Trophoblast cell (in vitro differentiated cells and primary cell): ENCODE data around the gene HOXB3.
A peak's percentile ranks its signal among the peaks of the same experiment; 100 is the strongest.

ENCODE experiments used
- DNase-seq, 2 donors: peaks; one replicate each; pipeline ENCODE4 v3.0.0-alpha.2; 2016
- H2AFZ ChIP-seq: 2 replicates; pipeline ENCODE4 v1.6.1; 2013; ENCODE audit warnings: low read length, moderate library complexity, mild to moderate bottlenecking; ENCODE audit not compliant: insufficient read depth, poor library complexity
- H2AK5ac ChIP-seq: 2 replicates; pipeline ENCODE4 v1.6.1; 2013; ENCODE audit warnings: mild to moderate bottlenecking, low read length
- H2BK120ac ChIP-seq: 2 replicates; pipeline ENCODE4 v1.6.1; 2013; ENCODE audit warnings: low read length, mild to moderate bottlenecking, moderate library complexity; ENCODE audit not compliant: insufficient read depth, poor library complexity
- H2BK12ac ChIP-seq: 2 replicates; pipeline ENCODE4 v1.6.1; 2013; ENCODE audit warnings: mild to moderate bottlenecking, low read length, moderate library complexity
- H2BK5ac ChIP-seq: 2 replicates; pipeline ENCODE4 v1.6.1; 2013; ENCODE audit warnings: low read length, low read depth, moderate library complexity, mild to moderate bottlenecking; ENCODE audit not compliant: poor library complexity
- H3K14ac ChIP-seq: 2 replicates; pipeline ENCODE4 v1.6.1; 2013; ENCODE audit warnings: mild to moderate bottlenecking, low read length
- H3K18ac ChIP-seq: 2 replicates; pipeline ENCODE4 v1.6.1; 2013; ENCODE audit warnings: mild to moderate bottlenecking, low read length
- H3K23ac ChIP-seq: 2 replicates; pipeline ENCODE4 v1.6.1; 2013; ENCODE audit warnings: low read length
- H3K27ac ChIP-seq: 2 replicates; pipeline ENCODE4 v1.5.1; 2013; ENCODE audit warnings: low read depth, mild to moderate bottlenecking, inconsistent platforms, low read length, moderate library complexity
- H3K27me3 ChIP-seq: 2 replicates; pipeline ENCODE4 v1.6.1; 2013; ENCODE audit warnings: inconsistent platforms, mild to moderate bottlenecking, low read length, moderate library complexity; ENCODE audit not compliant: insufficient read depth
- H3K36me3 ChIP-seq, 2 experiments: 1 replicate in 1 of 2; 2 replicates in 1 of 2; pipeline ENCODE4 v1.6.1; 2013; ENCODE audit warnings: low read length in 2 of 2, mild to moderate bottlenecking in 2 of 2, moderate library complexity in 1 of 2; ENCODE audit not compliant: insufficient read depth in 2 of 2, control insufficient read depth in 1 of 2
- H3K4ac ChIP-seq: 2 replicates; pipeline ENCODE4 v1.6.1; 2013; ENCODE audit warnings: low read depth, mild to moderate bottlenecking, low read length, moderate library complexity
- H3K4me1 ChIP-seq, 2 experiments: 1 replicate in 1 of 2; 2 replicates in 1 of 2; pipeline ENCODE4 v1.6.1; 2013; ENCODE audit warnings: low read length in 2 of 2, mild to moderate bottlenecking in 2 of 2, moderate library complexity in 1 of 2; ENCODE audit not compliant: insufficient read depth in 2 of 2, control insufficient read depth in 1 of 2
- H3K4me2 ChIP-seq: 2 replicates; pipeline ENCODE4 v1.6.1; 2013; ENCODE audit warnings: inconsistent platforms, mild to moderate bottlenecking, low read length, moderate library complexity
- H3K4me3 ChIP-seq: 2 replicates; pipeline ENCODE4 v1.5.1; 2013; ENCODE audit warnings: mild to moderate bottlenecking, low read depth, low read length, inconsistent platforms
- H3K79me1 ChIP-seq: one replicate; pipeline ENCODE4 v1.6.1; 2013; ENCODE audit warnings: low read length
- H3K79me2 ChIP-seq: 2 replicates; pipeline ENCODE4 v1.6.1; 2013; ENCODE audit warnings: low read length, mild to moderate bottlenecking; ENCODE audit not compliant: control insufficient read depth, insufficient read depth, poor library complexity
- H3K9ac ChIP-seq: 2 replicates; pipeline ENCODE4 v1.6.1; 2013; ENCODE audit warnings: mild to moderate bottlenecking, low read length
- H3K9me3 ChIP-seq: 2 replicates; pipeline ENCODE4 v1.6.1; 2013; ENCODE audit warnings: low read depth, mild to moderate bottlenecking, control low read depth, inconsistent platforms, low read length; ENCODE audit not compliant: insufficient read depth
- H4K12ac ChIP-seq: 2 replicates; pipeline ENCODE4 v1.6.1; 2013; ENCODE audit warnings: low read depth, mild to moderate bottlenecking, low read length, moderate library complexity
- H4K8ac ChIP-seq: 2 replicates; pipeline ENCODE4 v1.6.1; 2013; ENCODE audit warnings: low read depth, mild to moderate bottlenecking, low read length, moderate library complexity
- H4K91ac ChIP-seq: one replicate; pipeline ENCODE4 v1.6.1; 2013; ENCODE audit warnings: low read depth, mild to moderate bottlenecking, low read length, moderate library complexity
- WGBS: extraction: QIAGEN DNeasy Blood & Tissue Kit; methylation state at CpG from one replicate; pipeline ENCODE4 v1.1.7; 2013; ENCODE audit warnings: missing lambda C conversion rate; ENCODE audit not compliant: insufficient read length, insufficient coverage; ENCODE audit errors: extremely low coverage; 5-methylcytosine and 5-hydroxymethylcytosine counted together

HOXB3 gene

DNA sequence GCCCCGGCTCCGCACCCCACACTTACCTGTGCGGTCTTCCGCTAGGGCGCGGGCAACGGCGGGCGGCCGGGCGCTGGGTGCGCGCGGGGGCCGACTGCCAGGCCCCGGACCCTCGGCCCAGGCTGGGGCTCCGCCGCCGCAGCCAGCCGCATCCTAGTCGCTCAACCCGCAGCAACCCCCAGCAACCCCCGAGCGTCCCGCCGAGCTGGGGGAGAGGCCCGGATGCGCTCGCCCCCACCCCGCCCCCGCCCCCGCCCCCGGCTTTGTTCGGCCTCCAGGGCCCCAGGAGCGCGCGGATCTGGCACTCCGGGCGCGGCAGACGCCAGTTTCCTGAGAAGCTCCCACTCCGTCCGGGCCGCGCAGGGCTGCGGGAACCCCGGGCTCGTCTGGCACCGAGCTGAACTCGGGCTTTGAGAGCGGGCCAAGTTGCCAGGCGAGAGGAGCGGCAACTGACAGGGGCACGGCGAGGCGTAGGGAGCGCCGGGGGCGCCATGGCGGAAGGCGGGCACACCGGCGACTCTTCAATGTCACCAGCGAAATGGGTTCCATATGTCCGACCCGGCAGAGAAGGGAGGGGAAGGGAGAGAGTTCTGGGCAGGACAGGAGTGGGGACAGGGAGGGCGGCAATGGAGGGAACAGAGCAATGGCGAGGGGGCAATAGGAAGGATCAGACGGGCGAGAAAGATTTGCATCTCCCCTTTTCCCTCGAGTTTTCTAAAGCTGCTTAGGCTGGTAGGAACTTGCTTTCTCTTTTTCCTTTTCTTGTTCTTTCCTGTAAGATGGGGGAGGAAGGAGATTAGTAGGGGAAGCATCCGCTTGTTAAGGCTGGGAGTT lies 25.6 kb downstream of the HOXB3 start:
- peaks cover 0 to 2% of the 10 kb centered on the region in 2 experiments for H3K36me3 ChIP-seq
- peak overlapping the region; percentile 63 for H3K4me2 ChIP-seq
- no peak overlapping the region for H2AFZ ChIP-seq
- peak overlapping the region; percentile 41 for H2BK12ac ChIP-seq
- H2BK5ac ChIP-seq = no peak overlapping the region
- H2AK5ac ChIP-seq = peak overlapping the region; percentile 3
- H4K12ac ChIP-seq = peak overlapping the region; percentile 27
- peaks cover 13% of the 10 kb centered on the region for H3K27me3 ChIP-seq
- H3K9me3 ChIP-seq = peaks cover 7% of the 10 kb centered on the region
- H3K4me1 ChIP-seq = peaks cover 7 to 16% of the 10 kb centered on the region in 2 experiments
- peak overlapping the region; percentile 66 for H3K14ac ChIP-seq
- peak overlapping the region; percentile 63 for H3K4me3 ChIP-seq
- peak overlapping the region; percentile 72 for H4K91ac ChIP-seq
- H2BK120ac ChIP-seq = peak overlapping the region; percentile 21
- no peak for DNase-seq
- H3K4ac ChIP-seq = no peak overlapping the region
- H3K79me2 ChIP-seq = no peaks in the 10 kb centered on the region
- no CpG with 5 or more reads among the region's 73 CpGs for WGBS
- H3K18ac ChIP-seq = peak overlapping the region; percentile 85
- peaks cover 3% of the 10 kb centered on the region for H3K79me1 ChIP-seq
- no peak overlapping the region for H3K9ac ChIP-seq
- H3K23ac ChIP-seq = no peak overlapping the region
- H4K8ac ChIP-seq = peak overlapping the region; percentile 70
- no peak overlapping the region for H3K27ac ChIP-seq

DNA sequence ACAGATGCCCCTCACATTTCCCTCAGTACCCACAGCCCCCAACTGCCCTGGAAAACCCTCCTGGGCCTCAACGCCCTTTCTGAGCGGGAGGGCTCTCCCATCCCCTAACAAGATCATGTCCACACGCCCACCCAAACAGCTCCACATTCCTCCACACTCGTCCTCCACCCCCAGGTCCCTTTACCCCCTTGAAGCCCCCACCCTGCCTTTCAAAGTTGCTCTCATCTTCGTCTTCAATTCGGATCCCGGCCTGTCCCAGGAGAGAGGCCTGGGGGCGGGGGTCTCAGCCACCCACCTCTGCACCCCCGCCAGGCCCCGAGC lies 26.2 kb downstream of the HOXB3 start:
- H3K4me3 ChIP-seq = no peak overlapping the region
- H4K8ac ChIP-seq = no peak overlapping the region
- peaks cover 13% of the 10 kb centered on the region for H3K27me3 ChIP-seq
- H2AFZ ChIP-seq = no peak overlapping the region
- no peak overlapping the region for H3K14ac ChIP-seq
- H3K4me1 ChIP-seq = peaks cover 7 to 12% of the 10 kb centered on the region in 2 experiments
- no peaks in the 10 kb centered on the region for H3K79me2 ChIP-seq
- no peak for DNase-seq
- H3K36me3 ChIP-seq = peaks cover 0 to 2% of the 10 kb centered on the region in 2 experiments
- no peak overlapping the region for H3K23ac ChIP-seq
- peak overlapping the region; percentile 34 for H3K4me2 ChIP-seq
- peaks cover 7% of the 10 kb centered on the region for H3K9me3 ChIP-seq
- peak overlapping the region; percentile 31 for H4K91ac ChIP-seq
- H2AK5ac ChIP-seq = no peak overlapping the region
- H2BK12ac ChIP-seq = no peak overlapping the region
- no peak overlapping the region for H2BK120ac ChIP-seq
- H4K12ac ChIP-seq = no peak overlapping the region
- no peak overlapping the region for H3K27ac ChIP-seq
- no peak overlapping the region for H3K4ac ChIP-seq
- H3K79me1 ChIP-seq = peaks cover 3% of the 10 kb centered on the region
- no peak overlapping the region for H3K18ac ChIP-seq
- no peak overlapping the region for H2BK5ac ChIP-seq
- no CpG with 5 or more reads among the region's 10 CpGs for WGBS
- H3K9ac ChIP-seq = no peak overlapping the region

DNA sequence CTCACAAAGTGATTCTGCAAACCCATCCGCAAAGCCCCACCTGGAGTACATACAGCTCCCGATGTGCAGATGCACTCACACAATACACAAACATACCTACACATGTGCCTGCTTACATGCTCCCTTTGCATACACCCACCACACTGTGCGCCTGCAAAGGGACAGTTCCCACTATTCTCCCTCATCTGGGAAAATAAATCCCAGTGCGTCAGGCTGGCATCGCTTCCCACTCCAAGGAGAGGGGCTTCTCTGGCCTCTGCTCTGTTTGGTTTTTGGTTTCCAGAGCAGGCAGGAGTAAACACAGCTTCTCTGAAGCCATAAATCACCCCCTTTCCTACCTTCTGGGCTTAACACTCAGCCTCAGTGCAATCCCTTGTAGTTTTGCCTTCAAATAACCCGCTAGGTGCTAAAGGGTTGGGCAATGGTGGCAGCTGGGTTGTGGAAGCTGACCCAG lies 26.6 kb downstream of the HOXB3 start:
- no peak overlapping the region for H2AK5ac ChIP-seq
- WGBS = no CpG with 5 or more reads among the region's 6 CpGs

DNA sequence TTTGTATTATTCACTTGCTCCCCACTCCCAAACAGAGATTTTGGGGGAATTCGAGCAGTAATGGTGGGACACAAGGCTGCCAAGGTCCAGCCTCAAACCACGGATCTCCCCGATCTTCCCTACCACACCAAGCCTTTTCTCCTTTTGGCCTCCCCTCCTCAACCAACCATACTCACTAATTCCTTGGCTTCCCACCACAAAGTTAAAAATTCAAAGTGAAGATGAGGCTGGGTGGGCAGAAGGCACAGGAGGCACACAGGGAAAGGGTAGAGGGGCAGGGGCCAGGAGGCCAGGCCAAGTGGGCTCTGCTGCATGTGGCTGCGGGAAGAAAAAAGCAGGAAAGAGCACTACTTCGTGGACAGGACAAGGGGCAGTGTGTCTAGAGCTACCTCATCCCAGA lies 27.1 kb downstream of the HOXB3 start:
- Histone ChIP-seq H3K27me3 (peaks cover 13% of the 10 kb centered on the region), H3K4me2 (no peak overlapping the region), H2AFZ (no peak overlapping the region), H2BK12ac (no peak overlapping the region), H3K4ac (no peak overlapping the region), H2BK5ac (no peak overlapping the region), H3K79me1 (peaks cover 3% of the 10 kb centered on the region), H4K91ac (no peak overlapping the region), H3K4me3 (no peak overlapping the region), H2AK5ac (no peak overlapping the region), H3K4me1 (peaks cover 6 to 10% of the 10 kb centered on the region in 2 experiments), H3K36me3 (peaks cover 0 to 2% of the 10 kb centered on the region in 2 experiments), H2BK120ac (no peak overlapping the region), H3K14ac (no peak overlapping the region), H3K79me2 (no peaks in the 10 kb centered on the region), H3K23ac (no peak overlapping the region), H3K18ac (no peak overlapping the region), H4K12ac (no peak overlapping the region), H3K9ac (no peak overlapping the region), H3K27ac (no peak overlapping the region), H4K8ac (no peak overlapping the region), H3K9me3 (peaks cover 7% of the 10 kb centered on the region)
- DNase-seq = no peak
- WGBS = no CpG with 5 or more reads among the region's 5 CpGs

More for the DNA sequence above, 26.6 kb downstream of the HOXB3 start:
- Histone ChIP-seq H2BK12ac (no peak overlapping the region), H4K91ac (no peak overlapping the region), H3K14ac (no peak overlapping the region), H3K23ac (peak overlapping the region; percentile 77), H2BK120ac (no peak overlapping the region), H3K9ac (no peak overlapping the region), H3K4me3 (no peak overlapping the region), H2AFZ (no peak overlapping the region), H3K79me1 (peaks cover 3% of the 10 kb centered on the region), H3K79me2 (no peaks in the 10 kb centered on the region), H3K4ac (no peak overlapping the region), H3K4me2 (no peak overlapping the region), H3K4me1 (peaks cover 7 to 11% of the 10 kb centered on the region in 2 experiments), H3K36me3 (peaks cover 0 to 2% of the 10 kb centered on the region in 2 experiments), H2BK5ac (no peak overlapping the region), H3K27ac (no peak overlapping the region), H3K9me3 (peaks cover 7% of the 10 kb centered on the region), H4K8ac (no peak overlapping the region), H3K27me3 (peaks cover 13% of the 10 kb centered on the region), H3K18ac (no peak overlapping the region), H4K12ac (no peak overlapping the region)
- no peak for DNase-seq
